ENCODE data around the gene SHTN1.

The SHTN1 gene

GRCh38 chr10:116836083-116836482 is 168.9 kb downstream of the SHTN1 start:
- H3K4me1 ChIP-seq (ENCODE audit: control insufficient read depth, insufficient read depth, low read length), result peaks cover 76% of the 10 kb centered on the region
- peak overlapping the region; percentile 32 for H3K9ac ChIP-seq (ENCODE audit: low read depth, low read length)
- H3K27ac ChIP-seq (ENCODE audit: low read depth, low read length), result peak overlapping the region; percentile 83

GRCh38 chr10:116835658-116836057 is 169.3 kb downstream of the SHTN1 start:
- Histone ChIP-seq H3K36me3 (ENCODE audit: control insufficient read depth, insufficient read depth, low read length) (no peaks in the 10 kb centered on the region), H3K9me3 (ENCODE audit: control insufficient read depth, insufficient read depth, low read length) (no peaks in the 10 kb centered on the region), H3K4me1 (ENCODE audit: control insufficient read depth, insufficient read depth, low read length) (peaks cover 72% of the 10 kb centered on the region), H3K4me3 (ENCODE audit: low read depth, low read length) (0 out of 2 replicates have a peak overlapping the region, but pooled peaks have one; percentile 17), H3K9ac (ENCODE audit: low read depth, low read length) (no peak overlapping the region), H3K27ac (ENCODE audit: low read depth, low read length) (peak overlapping the region; percentile 83), H3K27me3 (ENCODE audit: control insufficient read depth, insufficient read depth, low read length) (no peaks in the 10 kb centered on the region)

More at GRCh38 chr10:116836083-116836482, 168.9 kb downstream of the SHTN1 start:
- H3K9me3 ChIP-seq (ENCODE audit: control insufficient read depth, insufficient read depth, low read length), result no peaks in the 10 kb centered on the region
- no peaks in the 10 kb centered on the region for H3K27me3 ChIP-seq (ENCODE audit: control insufficient read depth, insufficient read depth, low read length)
- no peaks in the 10 kb centered on the region for H3K36me3 ChIP-seq (ENCODE audit: control insufficient read depth, insufficient read depth, low read length)
- 0 out of 2 replicates have a peak overlapping the region, but pooled peaks have one; percentile 17 for H3K4me3 ChIP-seq (ENCODE audit: low read depth, low read length)

- Histone ChIP-seq H3K9me3 (ENCODE audit: control insufficient read depth, insufficient read depth, low read length) (no peaks in the 10 kb centered on the region), H3K4me3 (ENCODE audit: low read depth, low read length) (no peak overlapping the region), H3K27ac (ENCODE audit: low read depth, low read length) (peak overlapping the region; percentile 15), H3K36me3 (ENCODE audit: control insufficient read depth, insufficient read depth, low read length) (no peaks in the 10 kb centered on the region), H3K9ac (ENCODE audit: low read depth, low read length) (no peak overlapping the region), H3K27me3 (ENCODE audit: control insufficient read depth, insufficient read depth, low read length) (no peaks in the 10 kb centered on the region), H3K4me1 (ENCODE audit: control insufficient read depth, insufficient read depth, low read length) (peaks cover 58% of the 10 kb centered on the region)
Observed at GRCh38 chr10:116833986-116834985, 170.7 kb downstream of the SHTN1 start.

- Histone ChIP-seq H3K4me1 (ENCODE audit: control insufficient read depth, insufficient read depth, low read length) (peaks cover 47% of the 10 kb centered on the region), H3K36me3 (ENCODE audit: control insufficient read depth, insufficient read depth, low read length) (no peaks in the 10 kb centered on the region), H3K27me3 (ENCODE audit: control insufficient read depth, insufficient read depth, low read length) (no peaks in the 10 kb centered on the region), H3K9me3 (ENCODE audit: control insufficient read depth, insufficient read depth, low read length) (no peaks in the 10 kb centered on the region), H3K9ac (ENCODE audit: low read depth, low read length) (no peak overlapping the region), H3K4me3 (ENCODE audit: low read depth, low read length) (no peak overlapping the region), H3K27ac (ENCODE audit: low read depth, low read length) (no peak overlapping the region)
Observed at GRCh38 chr10:116831790-116832189, 173.2 kb downstream of the SHTN1 start.
